DMS153 (cell line): ENCODE data around the gene BAHD1.

Source experiments
- DNase-seq: peaks from one replicate; lab custom pipeline; 2025; lab: John Stamatoyannopoulos, UW

The BAHD1 gene

GRCh38 chr15:40498891-40499290 lies 58.1 kb downstream of the BAHD1 start:
- no peak for DNase-seq

GRCh38 chr15:40499931-40500330 lies 59.2 kb downstream of the BAHD1 start:
- no peak for DNase-seq

GRCh38 chr15:40500568-40501330 lies 60.0 kb downstream of the BAHD1 start:
- DNase-seq, result no peak

GRCh38 chr15:40501487-40501886 lies 60.7 kb downstream of the BAHD1 start:
- no peak for DNase-seq

GRCh38 chr15:40506964-40507571 lies 66.3 kb downstream of the BAHD1 start:
- peak; percentile 26 for DNase-seq

GRCh38 chr15:40508216-40508615 lies 67.5 kb downstream of the BAHD1 start:
- DNase-seq, result no peak

GRCh38 chr15:40510201-40510600 lies 69.4 kb downstream of the BAHD1 start:
- DNase-seq, result no peak

GRCh38 chr15:40511093-40511471 lies 70.3 kb downstream of the BAHD1 start:
- DNase-seq, result no peak

- DNase-seq, result no peak
These were observed 70.8 kb downstream of the BAHD1 start for GRCh38 chr15:40511472-40512133.

GRCh38 chr15:40512440-40512839 lies 71.7 kb downstream of the BAHD1 start:
- no peak for DNase-seq

- DNase-seq, result no peak
These were observed 72.9 kb downstream of the BAHD1 start for GRCh38 chr15:40513609-40514008.

- DNase-seq, result no peak
These were observed 75.6 kb downstream of the BAHD1 start for GRCh38 chr15:40516322-40516721.
